Activated T-helper 17 cell treated with anti-CD3 and anti-CD28 coated beads, Interleukin-2, amount 50 U/mL, for 72 hours (primary cell): ENCODE data around the gene PDE2A. TPM values are rescaled to one million over a fixed set of nuclear protein-coding genes. Genes with fewer than 3 reads are reported as not detected.

Source experiments
- ATAC-seq: fragments of 150-1000 bp; cut with Tn5 transposase; replicated peaks from 2 replicates; pipeline ENCODE4 v1.10.0; 2021; ENCODE audit warnings: mild to moderate bottlenecking, moderate library complexity
- H3K27ac Mint-ChIP-seq: one replicate; pipeline ENCODE4 v1.8.0; 2022; ENCODE audit warnings: mixed read lengths
- H3K27me3 Mint-ChIP-seq: one replicate; pipeline ENCODE4 v1.8.0; 2022; ENCODE audit warnings: mixed read lengths
- H3K36me3 Mint-ChIP-seq: one replicate; pipeline ENCODE4 v1.8.0; 2022; ENCODE audit warnings: low read depth, mild to moderate bottlenecking, mixed read lengths
- H3K4me1 Mint-ChIP-seq: one replicate; pipeline ENCODE4 v1.8.0; 2022; ENCODE audit warnings: mixed read lengths
- H3K4me3 Mint-ChIP-seq: one replicate; pipeline ENCODE4 v1.8.0; 2022; ENCODE audit warnings: mild to moderate bottlenecking, mixed read lengths
- H3K9me3 Mint-ChIP-seq: one replicate; pipeline ENCODE4 v1.8.0; 2022; ENCODE audit warnings: mixed read lengths
- total RNA-seq, 2 donors: library from RNA; stranded (reverse); gene quantifications; one replicate each; pipeline ENCODE4 v1.2.3, GENCODE V29; 2022

PDE2A gene
- total RNA-seq, 2 donors from 2014 or later, result 1.7 to 3.6 TPM

- H3K4me3 Mint-ChIP-seq, result no peak overlapping the region
- no peaks in the 10 kb centered on the region for H3K9me3 Mint-ChIP-seq
- ATAC-seq, result no peak
- H3K4me1 Mint-ChIP-seq, result peaks cover 12% of the 10 kb centered on the region
- H3K27me3 Mint-ChIP-seq, result no peaks in the 10 kb centered on the region
- H3K27ac Mint-ChIP-seq, result no peak overlapping the region
- peaks cover 99% of the 10 kb centered on the region for H3K36me3 Mint-ChIP-seq
These were observed 36.9 kb upstream of the PDE2A start for GRCh38 chr11:72711141-72711540.

- no peak overlapping the region for H3K27ac Mint-ChIP-seq
- no peak overlapping the region for H3K4me3 Mint-ChIP-seq
- H3K4me1 Mint-ChIP-seq, result peaks cover 12% of the 10 kb centered on the region
- no peaks in the 10 kb centered on the region for H3K9me3 Mint-ChIP-seq
- peaks cover 100% of the 10 kb centered on the region for H3K36me3 Mint-ChIP-seq
- no peaks in the 10 kb centered on the region for H3K27me3 Mint-ChIP-seq
- no peak for ATAC-seq
These were observed 36.1 kb upstream of the PDE2A start for GRCh38 chr11:72710278-72710677.

GRCh38 chr11:72709478-72710238, 35.4 kb upstream of the PDE2A start:
- H3K27me3 Mint-ChIP-seq, result no peaks in the 10 kb centered on the region
- peaks cover 9% of the 10 kb centered on the region for H3K4me1 Mint-ChIP-seq
- H3K9me3 Mint-ChIP-seq, result no peaks in the 10 kb centered on the region
- no peak overlapping the region for H3K27ac Mint-ChIP-seq
- peaks cover 100% of the 10 kb centered on the region for H3K36me3 Mint-ChIP-seq
- ATAC-seq, result no peak
- H3K4me3 Mint-ChIP-seq, result no peak overlapping the region

- H3K9me3 Mint-ChIP-seq, result no peaks in the 10 kb centered on the region
- peaks cover 4% of the 10 kb centered on the region for H3K4me1 Mint-ChIP-seq
- H3K36me3 Mint-ChIP-seq, result peaks cover 84% of the 10 kb centered on the region
- no peaks in the 10 kb centered on the region for H3K27me3 Mint-ChIP-seq
- H3K27ac Mint-ChIP-seq, result peak overlapping the region; percentile 64
- no peak for ATAC-seq
- H3K4me3 Mint-ChIP-seq, result no peak overlapping the region
These were observed 32.8 kb upstream of the PDE2A start for GRCh38 chr11:72707032-72707431.

GRCh38 chr11:72706579-72706978, 32.4 kb upstream of the PDE2A start:
- Mint-ChIP-seq H3K36me3 (peaks cover 84% of the 10 kb centered on the region), H3K27ac (peak overlapping the region; percentile 64), H3K9me3 (no peaks in the 10 kb centered on the region)

GRCh38 chr11:72705442-72706365, 31.5 kb upstream of the PDE2A start:
- Mint-ChIP-seq H3K27me3 (no peaks in the 10 kb centered on the region), H3K36me3 (peaks cover 84% of the 10 kb centered on the region), H3K9me3 (no peaks in the 10 kb centered on the region), H3K4me1 (peaks cover 4% of the 10 kb centered on the region), H3K27ac (peak overlapping the region; percentile 64), H3K4me3 (no peak overlapping the region)
- ATAC-seq, result no peak

More at GRCh38 chr11:72706579-72706978, 32.4 kb upstream of the PDE2A start:
- ATAC-seq, result no peak
- Mint-ChIP-seq H3K27me3 (no peaks in the 10 kb centered on the region), H3K4me1 (peaks cover 4% of the 10 kb centered on the region), H3K4me3 (no peak overlapping the region)

- Mint-ChIP-seq H3K27me3 (no peaks in the 10 kb centered on the region), H3K27ac (no peak overlapping the region), H3K4me3 (no peak overlapping the region), H3K9me3 (no peaks in the 10 kb centered on the region), H3K36me3 (peaks cover 84% of the 10 kb centered on the region), H3K4me1 (peaks cover 4% of the 10 kb centered on the region)
- no peak for ATAC-seq
These were observed 30.6 kb upstream of the PDE2A start for GRCh38 chr11:72704783-72705265.

GRCh38 chr11:72704028-72704782, 30.0 kb upstream of the PDE2A start:
- no peak overlapping the region for H3K27ac Mint-ChIP-seq
- H3K27me3 Mint-ChIP-seq, result no peaks in the 10 kb centered on the region
- no peak overlapping the region for H3K4me3 Mint-ChIP-seq
- H3K36me3 Mint-ChIP-seq, result peaks cover 84% of the 10 kb centered on the region
- no peak for ATAC-seq
- H3K4me1 Mint-ChIP-seq, result peaks cover 4% of the 10 kb centered on the region
- H3K9me3 Mint-ChIP-seq, result no peaks in the 10 kb centered on the region

- peaks cover 84% of the 10 kb centered on the region for H3K36me3 Mint-ChIP-seq
- no peaks in the 10 kb centered on the region for H3K27me3 Mint-ChIP-seq
- no peak for ATAC-seq
These were observed 29.2 kb upstream of the PDE2A start for GRCh38 chr11:72703267-72704008.

GRCh38 chr11:72702577-72703241, 28.5 kb upstream of the PDE2A start:
- ATAC-seq, result no peak
- Mint-ChIP-seq H3K4me1 (peaks cover 4% of the 10 kb centered on the region), H3K27me3 (no peaks in the 10 kb centered on the region), H3K27ac (no peak overlapping the region), H3K9me3 (no peaks in the 10 kb centered on the region), H3K36me3 (peaks cover 84% of the 10 kb centered on the region), H3K4me3 (no peak overlapping the region)

More at GRCh38 chr11:72703267-72704008, 29.2 kb upstream of the PDE2A start:
- Mint-ChIP-seq H3K4me3 (no peak overlapping the region), H3K4me1 (peaks cover 4% of the 10 kb centered on the region), H3K9me3 (no peaks in the 10 kb centered on the region), H3K27ac (no peak overlapping the region)

GRCh38 chr11:72702096-72702495, 27.9 kb upstream of the PDE2A start:
- no peak for ATAC-seq
- Mint-ChIP-seq H3K36me3 (peaks cover 81% of the 10 kb centered on the region), H3K9me3 (no peaks in the 10 kb centered on the region), H3K27ac (no peak overlapping the region), H3K4me1 (peaks cover 4% of the 10 kb centered on the region), H3K4me3 (no peak overlapping the region), H3K27me3 (no peaks in the 10 kb centered on the region)

GRCh38 chr11:72701466-72701865, 27.2 kb upstream of the PDE2A start:
- Mint-ChIP-seq H3K27me3 (no peaks in the 10 kb centered on the region), H3K4me3 (no peak overlapping the region), H3K27ac (no peak overlapping the region), H3K9me3 (no peaks in the 10 kb centered on the region), H3K4me1 (peaks cover 4% of the 10 kb centered on the region), H3K36me3 (peaks cover 79% of the 10 kb centered on the region)
- no peak for ATAC-seq

- H3K27ac Mint-ChIP-seq, result peak overlapping the region; percentile 2
- peaks cover 4% of the 10 kb centered on the region for H3K4me1 Mint-ChIP-seq
- no peak overlapping the region for H3K4me3 Mint-ChIP-seq
- no peak for ATAC-seq
- H3K36me3 Mint-ChIP-seq, result peaks cover 79% of the 10 kb centered on the region
- no peaks in the 10 kb centered on the region for H3K27me3 Mint-ChIP-seq
- H3K9me3 Mint-ChIP-seq, result no peaks in the 10 kb centered on the region
These were observed 25.9 kb upstream of the PDE2A start for GRCh38 chr11:72700146-72700545.
